ENCODE data around the gene PDZRN3. TPM values are rescaled to one million over a fixed set of nuclear protein-coding genes. Genes with fewer than 3 reads are reported as not detected.

PDZRN3 gene
- total RNA-seq, 1 donor from 2014 or later = 19.8 TPM

DNA sequence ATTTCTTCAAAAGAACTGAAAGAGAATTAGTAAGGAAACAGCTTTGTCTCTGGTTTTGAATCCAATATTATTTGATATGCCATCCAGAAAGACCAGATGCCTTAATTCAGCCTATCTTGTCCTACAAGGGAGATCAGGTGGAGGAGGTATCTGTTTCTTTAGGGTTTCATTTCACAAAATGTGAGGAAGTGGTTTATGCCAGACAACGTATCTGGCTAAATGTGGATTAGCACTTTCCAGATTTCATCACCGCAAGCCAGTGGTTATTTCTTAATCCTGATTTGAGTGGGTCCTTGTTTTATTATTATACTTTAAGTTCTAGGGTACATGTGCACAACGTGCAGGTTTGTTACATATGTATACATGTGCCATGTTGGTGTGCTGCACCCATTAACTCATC lies 292.2 kb downstream of the PDZRN3 start:
- Histone ChIP-seq H3K4me1 (ENCODE audit: insufficient read depth, low read length) (no peaks in the 10 kb centered on the region), H3K79me2 (ENCODE audit: insufficient read depth, low read length) (no peaks in the 10 kb centered on the region), H3K36me3 (ENCODE audit: insufficient read depth, low read length) (no peaks in the 10 kb centered on the region), H4K20me1 (ENCODE audit: insufficient read depth, low read length) (no peaks in the 10 kb centered on the region), H3K27me3 (ENCODE audit: insufficient read depth, low read length) (no peaks in the 10 kb centered on the region), H3K4me2 (ENCODE audit: low read length) (no peak overlapping the region), H3K4me3 (ENCODE audit: insufficient read depth, low read depth, low read length) (no peak overlapping the region), H3K9me3 (ENCODE audit: insufficient read depth, low read depth, low read length) (no peaks in the 10 kb centered on the region), H3K9ac (ENCODE audit: low read length) (no peak overlapping the region), H3K27ac (ENCODE audit: low read depth, low read length) (no peak overlapping the region), H2AFZ (ENCODE audit: low read depth, low read length) (no peak overlapping the region)
- TF ChIP-seq, protein P1, sequence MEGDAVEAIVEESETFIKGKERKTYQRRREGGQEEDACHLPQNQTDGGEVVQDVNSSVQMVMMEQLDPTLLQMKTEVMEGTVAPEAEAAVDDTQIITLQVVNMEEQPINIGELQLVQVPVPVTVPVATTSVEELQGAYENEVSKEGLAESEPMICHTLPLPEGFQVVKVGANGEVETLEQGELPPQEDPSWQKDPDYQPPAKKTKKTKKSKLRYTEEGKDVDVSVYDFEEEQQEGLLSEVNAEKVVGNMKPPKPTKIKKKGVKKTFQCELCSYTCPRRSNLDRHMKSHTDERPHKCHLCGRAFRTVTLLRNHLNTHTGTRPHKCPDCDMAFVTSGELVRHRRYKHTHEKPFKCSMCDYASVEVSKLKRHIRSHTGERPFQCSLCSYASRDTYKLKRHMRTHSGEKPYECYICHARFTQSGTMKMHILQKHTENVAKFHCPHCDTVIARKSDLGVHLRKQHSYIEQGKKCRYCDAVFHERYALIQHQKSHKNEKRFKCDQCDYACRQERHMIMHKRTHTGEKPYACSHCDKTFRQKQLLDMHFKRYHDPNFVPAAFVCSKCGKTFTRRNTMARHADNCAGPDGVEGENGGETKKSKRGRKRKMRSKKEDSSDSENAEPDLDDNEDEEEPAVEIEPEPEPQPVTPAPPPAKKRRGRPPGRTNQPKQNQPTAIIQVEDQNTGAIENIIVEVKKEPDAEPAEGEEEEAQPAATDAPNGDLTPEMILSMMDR (IDR thresholded peaks at IDR 0.05; ENCODE audit: insufficient read depth, low read depth, low read length) = no peak
- no peak for TF ChIP-seq EZH2 (IDR thresholded peaks at IDR 0.05; ENCODE audit: insufficient read depth, low read length)
- Mint-ChIP-seq H3K27ac (ENCODE audit: unreplicated experiment) (no peak overlapping the region), H3K4me1 (ENCODE audit: low read depth, unreplicated experiment) (no peaks in the 10 kb centered on the region), H3K27me3 (ENCODE audit: low read depth, unreplicated experiment) (peaks cover 6% of the 10 kb centered on the region), H3K4me3 (ENCODE audit: unreplicated experiment) (no peak overlapping the region), H3K9me3 (ENCODE audit: unreplicated experiment) (peaks cover 4% of the 10 kb centered on the region), H3K36me3 (ENCODE audit: low read depth, unreplicated experiment) (no peaks in the 10 kb centered on the region)
- FAIRE-seq = no peak
- no peak for DNase-seq (ENCODE audit: low read depth)

Measured in astrocyte (in vitro differentiated cells and primary cell).